Neural progenitor cell (in vitro differentiated cells): ENCODE measurements around the gene CRTC1.

Experiments
- EZH2 ChIP-seq: fragments of 200-600 bp; sonication (generic); IDR thresholded peaks from 2 replicates; pipeline ENCODE4 v1.6.1; 2017; ENCODE audit warnings: antibody characterized with exemption, mild to moderate bottlenecking, moderate library complexity
- TF ChIP-seq, protein P1 (sequence below): fragments of 200-600 bp; sonication (generic); IDR thresholded peaks from 2 replicates; pipeline ENCODE4 v1.5.1; 2017; ENCODE audit warnings: antibody characterized with exemption, mild to moderate bottlenecking

DNA sequence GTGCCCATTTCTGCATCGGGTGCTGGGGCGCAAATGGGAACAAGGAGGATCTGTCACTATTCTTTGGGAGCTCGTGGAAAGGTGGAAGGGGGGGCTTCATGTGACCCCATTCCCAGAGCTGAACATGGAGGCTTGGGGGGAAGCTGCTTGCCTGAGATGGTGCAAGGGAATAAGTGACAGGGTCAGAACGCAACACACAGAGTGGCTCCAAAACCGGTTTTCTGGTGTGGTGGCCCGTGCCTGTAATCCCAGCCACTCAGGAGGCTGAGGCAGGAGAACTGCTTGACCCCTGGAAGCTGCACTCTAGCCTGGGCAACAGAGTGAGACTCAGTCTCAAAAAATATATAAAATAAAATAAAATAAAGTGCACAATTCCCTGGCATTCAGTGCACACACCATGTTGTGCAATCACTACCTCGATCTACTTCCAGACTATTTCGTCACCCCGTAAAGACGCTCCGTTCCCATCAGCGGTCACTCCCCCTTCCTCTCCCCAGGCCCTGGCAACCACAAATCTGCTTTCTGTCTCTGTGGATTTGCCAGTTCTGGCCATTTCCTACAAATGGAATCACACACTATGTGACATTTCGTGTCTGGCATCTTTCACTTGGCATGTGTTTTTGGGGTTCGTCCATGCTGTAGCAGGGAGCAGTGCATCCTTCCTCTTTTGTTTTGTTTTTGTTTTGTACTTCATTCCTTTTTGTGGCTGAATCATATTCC lies 125.8 kb downstream of the CRTC1 start:
- TF ChIP-seq, protein P1, sequence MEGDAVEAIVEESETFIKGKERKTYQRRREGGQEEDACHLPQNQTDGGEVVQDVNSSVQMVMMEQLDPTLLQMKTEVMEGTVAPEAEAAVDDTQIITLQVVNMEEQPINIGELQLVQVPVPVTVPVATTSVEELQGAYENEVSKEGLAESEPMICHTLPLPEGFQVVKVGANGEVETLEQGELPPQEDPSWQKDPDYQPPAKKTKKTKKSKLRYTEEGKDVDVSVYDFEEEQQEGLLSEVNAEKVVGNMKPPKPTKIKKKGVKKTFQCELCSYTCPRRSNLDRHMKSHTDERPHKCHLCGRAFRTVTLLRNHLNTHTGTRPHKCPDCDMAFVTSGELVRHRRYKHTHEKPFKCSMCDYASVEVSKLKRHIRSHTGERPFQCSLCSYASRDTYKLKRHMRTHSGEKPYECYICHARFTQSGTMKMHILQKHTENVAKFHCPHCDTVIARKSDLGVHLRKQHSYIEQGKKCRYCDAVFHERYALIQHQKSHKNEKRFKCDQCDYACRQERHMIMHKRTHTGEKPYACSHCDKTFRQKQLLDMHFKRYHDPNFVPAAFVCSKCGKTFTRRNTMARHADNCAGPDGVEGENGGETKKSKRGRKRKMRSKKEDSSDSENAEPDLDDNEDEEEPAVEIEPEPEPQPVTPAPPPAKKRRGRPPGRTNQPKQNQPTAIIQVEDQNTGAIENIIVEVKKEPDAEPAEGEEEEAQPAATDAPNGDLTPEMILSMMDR, result no peak
- no peak for TF ChIP-seq EZH2
